ENCODE measurements around the gene LBP.
A peak's percentile ranks its signal among the peaks of the same experiment; 100 is the strongest.
"Not testable (repeated sequence)": the region's sequence is repeated elsewhere in the genome, so short reads cannot be mapped to it uniquely, and the experiment has no call there.

The LBP gene

DNA sequence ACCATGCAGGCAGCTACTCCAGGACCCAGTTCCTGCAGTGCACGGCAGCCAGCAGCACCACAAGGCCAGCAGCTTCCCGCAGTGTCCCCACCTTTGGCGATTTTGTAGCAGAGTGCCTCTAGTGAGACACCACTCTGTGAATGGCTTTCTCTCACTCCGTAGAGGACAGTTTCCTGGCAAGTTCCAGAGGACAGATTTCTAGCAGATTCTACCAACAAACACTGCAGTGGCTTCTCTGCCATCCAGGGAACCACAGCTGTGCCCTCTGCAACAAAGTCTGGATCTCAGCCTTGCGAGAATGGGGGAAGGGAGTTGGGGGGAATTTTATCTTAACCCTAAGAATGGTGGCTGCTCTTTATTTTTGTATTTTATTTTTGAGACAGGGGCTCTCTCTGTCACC is 60.2 kb downstream of the LBP start:
- peaks cover 31% of the 10 kb centered on the region for H3K9me3 ChIP-seq
- H3K27me3 ChIP-seq: no peaks in the 10 kb centered on the region
- H3K4me2 ChIP-seq: no peak overlapping the region
- H3K4me1 ChIP-seq: no peaks in the 10 kb centered on the region
- H3K27ac ChIP-seq: no peak overlapping the region
- H3K4me3 ChIP-seq: no peak overlapping the region
- H3K36me3 ChIP-seq: peaks cover 56% of the 10 kb centered on the region
- H4K20me1 ChIP-seq: no peaks in the 10 kb centered on the region
- no peak for TF ChIP-seq Cebpa-rat (IDR thresholded peaks at IDR 0.05)
- H3K9ac ChIP-seq: no peak overlapping the region

DNA sequence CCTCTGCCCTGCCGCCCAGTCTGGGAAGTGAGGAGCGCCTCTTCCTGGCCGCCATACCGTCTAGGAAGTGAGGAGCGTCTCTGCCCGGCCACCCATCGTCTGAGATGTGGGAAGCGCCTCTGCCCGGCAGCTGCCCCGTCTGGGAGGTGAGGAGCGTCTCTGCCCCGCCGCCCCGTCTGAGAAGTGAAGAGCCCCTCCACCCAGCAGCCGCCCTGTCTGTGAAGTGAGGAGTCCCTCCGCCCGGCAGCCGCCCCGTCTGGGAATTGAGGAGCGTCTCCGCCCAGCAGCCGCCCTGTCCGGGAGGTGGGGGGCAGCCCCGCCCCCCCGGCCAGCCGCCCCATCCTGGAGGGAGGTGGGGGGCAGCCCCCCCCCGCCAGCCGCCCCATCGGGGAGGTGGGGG is 61.0 kb downstream of the LBP start:
- peaks cover 31% of the 10 kb centered on the region for H3K9me3 ChIP-seq
- H3K9ac ChIP-seq: no peak overlapping the region
- no peaks in the 10 kb centered on the region for H3K4me1 ChIP-seq
- no peak overlapping the region for H3K27ac ChIP-seq
- no peak overlapping the region for H3K4me2 ChIP-seq
- TF ChIP-seq Cebpa-rat (IDR thresholded peaks at IDR 0.05): no peak
- no peaks in the 10 kb centered on the region for H4K20me1 ChIP-seq
- H3K4me3 ChIP-seq: no peak overlapping the region
- peaks cover 65% of the 10 kb centered on the region for H3K36me3 ChIP-seq
- H3K27me3 ChIP-seq: no peaks in the 10 kb centered on the region

GRCh38 chr20:38407822-38408221 is 61.5 kb downstream of the LBP start:
- H3K27ac ChIP-seq, H3K4me1 ChIP-seq, H4K20me1 ChIP-seq, H3K9ac ChIP-seq, H3K4me2 ChIP-seq, H3K27me3 ChIP-seq, H3K4me3 ChIP-seq: not testable (repeated sequence)
- Histone ChIP-seq H3K9me3 (peaks cover 31% of the 10 kb centered on the region), H3K36me3 (peaks cover 70% of the 10 kb centered on the region)

DNA sequence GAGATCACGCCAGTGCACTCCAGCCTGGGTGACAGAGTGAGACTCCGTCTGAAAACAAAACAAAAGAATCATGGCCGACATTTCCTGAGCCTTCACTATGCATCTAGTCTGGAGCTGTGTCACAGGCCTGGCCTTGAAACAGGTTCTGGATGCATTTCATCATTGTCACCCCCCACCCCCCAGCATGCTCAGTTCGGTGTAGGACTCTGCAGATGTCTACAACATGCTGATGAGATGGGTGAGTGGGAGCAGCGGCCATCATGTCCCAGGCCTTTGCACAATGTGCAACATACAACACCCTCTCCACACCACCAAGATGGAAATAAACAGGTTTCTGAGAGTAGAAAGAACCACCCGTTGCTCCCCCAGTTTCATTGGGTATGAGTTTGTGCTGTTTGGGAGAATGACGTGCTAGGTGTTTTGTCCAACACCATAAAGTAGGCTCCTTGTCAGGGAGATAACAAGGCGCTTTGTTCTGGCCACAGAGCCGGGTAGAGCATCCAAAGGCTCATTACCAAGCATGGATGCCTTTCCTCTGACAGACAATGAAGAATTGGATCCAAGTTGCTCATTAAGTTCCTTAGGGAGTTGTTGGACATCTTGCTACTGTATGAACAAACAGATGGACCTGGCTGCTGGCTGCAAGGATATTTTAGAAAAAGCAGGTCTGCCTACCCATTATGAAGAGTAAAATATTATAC is 66.7 kb downstream of the LBP start:
- H3K9ac ChIP-seq: no peak overlapping the region
- no peak for TF ChIP-seq Cebpa-rat (IDR thresholded peaks at IDR 0.05)

DNA sequence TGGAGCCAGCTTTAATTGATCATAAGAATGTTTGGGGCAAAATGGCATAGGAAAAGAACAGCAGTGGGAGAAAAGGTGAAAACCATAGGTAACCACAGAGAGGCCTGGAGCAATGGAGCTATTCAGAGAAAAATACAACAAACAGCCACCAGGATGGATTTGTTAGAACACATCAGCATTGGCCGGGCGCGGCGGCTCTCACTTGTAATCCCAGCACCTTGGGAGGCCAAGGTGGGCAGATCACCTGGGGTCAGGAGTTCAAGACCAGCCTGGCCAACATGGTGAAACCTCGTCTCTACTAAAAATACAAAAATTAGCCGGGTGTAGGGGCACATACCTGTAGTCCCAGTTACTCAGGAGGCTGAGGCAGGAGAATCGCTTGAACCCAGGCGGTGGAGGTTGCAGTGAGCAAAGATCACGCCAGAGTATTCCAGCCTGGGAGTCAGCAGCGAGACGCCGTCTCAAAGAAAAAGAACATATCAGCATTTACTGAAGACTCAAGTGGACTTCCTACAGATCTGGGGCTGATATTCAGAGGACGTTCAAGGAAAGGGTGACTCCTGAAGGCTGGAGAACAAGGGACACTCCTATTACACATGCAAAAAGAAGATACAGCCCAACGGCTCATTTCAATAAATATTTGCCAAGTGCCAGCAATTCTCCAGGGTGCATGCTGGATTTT is 68.6 kb downstream of the LBP start:
- TF ChIP-seq Cebpa-rat (IDR thresholded peaks at IDR 0.05): no peak

More for the DNA sequence above, 66.7 kb downstream of the LBP start:
- Histone ChIP-seq H3K36me3 (peaks cover 99% of the 10 kb centered on the region), H3K9me3 (peaks cover 9% of the 10 kb centered on the region), H3K4me2 (no peak overlapping the region), H3K4me1 (no peaks in the 10 kb centered on the region), H3K27me3 (no peaks in the 10 kb centered on the region), H3K27ac (no peak overlapping the region), H3K4me3 (no peak overlapping the region), H4K20me1 (peaks cover 14% of the 10 kb centered on the region; the same call in 1 of the 2 replicates)

DNA sequence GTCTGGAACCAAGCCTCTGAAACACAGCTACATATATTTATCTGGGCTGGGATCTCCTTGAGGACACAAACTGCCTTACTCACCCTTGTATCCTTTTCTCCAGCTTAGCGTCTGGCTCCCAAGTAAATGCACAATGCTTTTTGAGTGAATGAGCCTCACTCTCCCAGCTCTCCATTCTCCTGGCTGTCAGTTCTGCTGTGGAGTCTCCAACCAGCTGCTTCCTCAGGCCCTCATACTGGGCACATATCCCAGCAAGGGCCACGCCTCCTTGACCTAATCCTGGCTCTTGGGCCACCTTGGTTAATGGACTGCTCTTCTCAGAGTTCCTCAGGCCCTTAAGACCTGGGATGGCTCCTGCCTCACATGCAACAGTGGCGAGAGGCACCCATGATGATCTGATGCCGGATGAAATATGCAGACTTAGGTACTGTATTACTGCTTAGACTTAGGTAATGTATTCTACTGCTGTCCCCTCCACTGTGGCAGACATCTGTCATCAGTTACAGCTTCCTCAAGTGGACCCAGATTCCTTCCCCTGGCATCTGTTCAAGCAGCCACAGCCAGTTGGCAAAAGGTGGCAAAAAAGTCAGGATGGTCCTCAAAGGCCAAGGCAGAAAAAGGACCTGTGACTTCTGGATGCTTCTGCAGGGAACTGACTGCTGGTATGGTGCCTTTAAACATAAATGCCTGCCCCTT is 72.4 kb downstream of the LBP start:
- TF ChIP-seq Cebpa-rat (IDR thresholded peaks at IDR 0.05): no peak
- Histone ChIP-seq H3K4me1 (peaks cover 24% of the 10 kb centered on the region), H3K36me3 (peaks cover 100% of the 10 kb centered on the region), H3K27ac (no peak overlapping the region), H3K9ac (no peak overlapping the region), H3K4me2 (no peak overlapping the region), H4K20me1 (peaks cover 70% of the 10 kb centered on the region), H3K4me3 (no peak overlapping the region), H3K27me3 (no peaks in the 10 kb centered on the region), H3K9me3 (no peaks in the 10 kb centered on the region)

More for the DNA sequence above, 68.6 kb downstream of the LBP start:
- H3K4me1 ChIP-seq: no peaks in the 10 kb centered on the region
- peaks cover 100% of the 10 kb centered on the region for H3K36me3 ChIP-seq
- H3K27ac ChIP-seq: no peak overlapping the region
- no peaks in the 10 kb centered on the region for H3K27me3 ChIP-seq
- H3K9ac ChIP-seq: no peak overlapping the region
- H4K20me1 ChIP-seq: peaks cover 32% of the 10 kb centered on the region
- H3K9me3 ChIP-seq: no peaks in the 10 kb centered on the region
- H3K4me3 ChIP-seq: no peak overlapping the region
- no peak overlapping the region for H3K4me2 ChIP-seq

- no peak for TF ChIP-seq Cebpa-rat (IDR thresholded peaks at IDR 0.05)
- Histone ChIP-seq H3K27ac (no peak overlapping the region), H3K9ac (0 out of 2 replicates have a peak overlapping the region, but pooled peaks have one; percentile 33), H3K4me1 (peaks cover 42% of the 10 kb centered on the region), H3K9me3 (no peaks in the 10 kb centered on the region), H3K27me3 (no peaks in the 10 kb centered on the region; the same call in 1 of the 2 replicates), H3K36me3 (peaks cover 100% of the 10 kb centered on the region), H3K4me3 (no peak overlapping the region), H4K20me1 (peaks cover 83% of the 10 kb centered on the region), H3K4me2 (no peak overlapping the region)
Measured at GRCh38 chr20:38420388-38421085, 74.3 kb downstream of the LBP start.

DNA sequence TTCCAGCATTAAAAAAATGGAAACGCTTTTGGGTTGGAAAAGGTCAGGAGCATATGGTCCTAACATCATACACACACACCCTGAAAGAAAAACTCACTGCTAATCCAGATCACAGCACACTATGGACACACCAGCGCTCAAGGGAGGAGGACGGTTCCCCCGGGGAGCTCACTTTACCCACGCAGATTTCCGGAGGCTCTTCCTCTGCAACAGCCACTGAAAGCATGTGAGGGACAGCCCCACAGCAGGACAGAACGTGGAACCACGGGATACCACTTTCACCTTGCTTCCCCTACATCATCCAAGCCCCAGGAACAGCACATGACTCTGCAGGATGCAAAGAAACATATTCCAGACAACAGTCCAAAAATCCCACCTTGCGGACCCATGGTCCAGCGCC is 75.6 kb downstream of the LBP start:
- no peak overlapping the region; the same call in 1 of the 2 replicates for H3K9ac ChIP-seq
- H3K27ac ChIP-seq: no peak overlapping the region
- peaks cover 100% of the 10 kb centered on the region for H3K36me3 ChIP-seq
- H3K4me1 ChIP-seq: peaks cover 42% of the 10 kb centered on the region
- no peaks in the 10 kb centered on the region for H3K9me3 ChIP-seq
- no peak for TF ChIP-seq Cebpa-rat (IDR thresholded peaks at IDR 0.05)
- peak overlapping the region; percentile 48 for H3K4me2 ChIP-seq
- no peak overlapping the region for H3K4me3 ChIP-seq
- H4K20me1 ChIP-seq: peaks cover 88% of the 10 kb centered on the region
- no peaks in the 10 kb centered on the region; the same call in 1 of the 2 replicates for H3K27me3 ChIP-seq

DNA sequence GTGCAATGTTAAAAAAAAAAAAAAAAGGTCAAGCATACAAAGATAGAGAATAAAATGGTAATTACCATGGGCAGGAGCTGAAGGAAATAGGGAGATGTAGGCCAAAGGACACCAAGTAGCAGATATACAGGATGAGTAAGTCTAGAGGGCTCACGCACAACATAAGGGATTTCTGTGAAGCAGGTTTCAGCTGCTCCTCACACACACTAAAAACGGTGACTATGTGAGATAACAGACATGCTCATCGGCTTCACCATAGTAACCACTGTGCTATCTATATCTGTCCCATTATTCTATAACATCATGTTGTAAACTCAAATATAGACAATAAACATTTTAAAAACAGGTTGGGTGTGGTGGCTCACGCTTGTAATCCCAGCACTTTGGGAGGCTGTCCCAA is 77.3 kb downstream of the LBP start:
- peaks cover 100% of the 10 kb centered on the region for H3K36me3 ChIP-seq
- no peak overlapping the region for H3K4me2 ChIP-seq
- no peaks in the 10 kb centered on the region; the same call in 1 of the 2 replicates for H3K27me3 ChIP-seq
- H3K4me3 ChIP-seq: no peak overlapping the region
- H4K20me1 ChIP-seq: peaks cover 100% of the 10 kb centered on the region
- H3K9ac ChIP-seq: no peak overlapping the region
- no peak overlapping the region for H3K27ac ChIP-seq
- H3K4me1 ChIP-seq: peaks cover 42% of the 10 kb centered on the region
- no peaks in the 10 kb centered on the region for H3K9me3 ChIP-seq
- no peak for TF ChIP-seq Cebpa-rat (IDR thresholded peaks at IDR 0.05)
